ENCODE data around the gene MRPS31.
"Not testable (repeated sequence)": the region's sequence is repeated elsewhere in the genome, so short reads cannot be mapped to it uniquely, and the experiment has no call there.

The MRPS31 gene

GRCh38 chr13:40756042-40756441 is 14.9 kb downstream of the MRPS31 start:
- no peak for DNase-seq

- no peak for DNase-seq
Observed at GRCh38 chr13:40755082-40755700, 15.8 kb downstream of the MRPS31 start.

- DNase-seq = no peak
Observed at GRCh38 chr13:40749327-40749726, 21.7 kb downstream of the MRPS31 start.

- not testable (repeated sequence) for DNase-seq
Observed at GRCh38 chr13:40735232-40735548, 35.8 kb downstream of the MRPS31 start.

GRCh38 chr13:40734536-40735231 is 36.3 kb downstream of the MRPS31 start:
- not testable (repeated sequence) for DNase-seq

- no peak for DNase-seq
Observed at GRCh38 chr13:40732658-40733057, 38.3 kb downstream of the MRPS31 start.

- DNase-seq = no peak
Observed at GRCh38 chr13:40728595-40728994, 42.4 kb downstream of the MRPS31 start.

GRCh38 chr13:40714433-40714832 is 56.6 kb downstream of the MRPS31 start:
- DNase-seq = not testable (repeated sequence)

GRCh38 chr13:40706439-40706838 is 64.6 kb downstream of the MRPS31 start:
- DNase-seq = no peak

- no peak for DNase-seq
Observed at GRCh38 chr13:40697711-40698110, 73.3 kb downstream of the MRPS31 start.

GRCh38 chr13:40694426-40694825 is 76.6 kb downstream of the MRPS31 start:
- DNase-seq = no peak

- DNase-seq = no peak
Observed at GRCh38 chr13:40692946-40693345, 78.0 kb downstream of the MRPS31 start.

GRCh38 chr13:40688781-40689180 is 82.2 kb downstream of the MRPS31 start:
- DNase-seq = no peak

GRCh38 chr13:40682449-40683240 is 88.3 kb downstream of the MRPS31 start:
- DNase-seq = peak; percentile 91

- DNase-seq = peak; percentile 96
Observed at GRCh38 chr13:40681341-40682146, 89.4 kb downstream of the MRPS31 start.

- DNase-seq = peak; percentile 16
Observed at GRCh38 chr13:40680659-40681323, 90.2 kb downstream of the MRPS31 start.

- DNase-seq = no peak
Observed at GRCh38 chr13:40679480-40679985, 91.5 kb downstream of the MRPS31 start.
